ENCODE data around the gene NCF4. TPM values are rescaled to one million over a fixed set of nuclear protein-coding genes. Genes with fewer than 3 reads are reported as not detected.

NCF4 gene
- total and polyA plus RNA-seq, 4 donors: 14.1 to 113 (median 40.0) TPM

GRCh38 chr22:36902143-36902926 lies 41.5 kb downstream of the NCF4 start:
- H3K36me3 ChIP-seq (ENCODE audit: control insufficient read depth in 4 of 4, insufficient read depth in 4 of 4, low read length in 4 of 4): no peaks in the 10 kb centered on the region
- 60 to 69% methylated on average over 8 of the region's 8 CpGs for WGBS, 2 donors
- no peak overlapping the region for H3K27ac ChIP-seq (ENCODE audit: low read depth in 1 of 2, low read length in 1 of 2)
- H3K9me3 ChIP-seq (ENCODE audit: control insufficient read depth in 4 of 4, insufficient read depth in 3 of 4, low read length in 3 of 4): peaks cover 0 to 13% (median 2%) of the 10 kb centered on the region in 4 donors
- peaks cover 0 to 1% (median 0%) of the 10 kb centered on the region in 5 donors for H3K4me1 ChIP-seq (ENCODE audit: control insufficient read depth in 5 of 5, insufficient read depth in 5 of 5, low read length in 5 of 5)
- no peak overlapping the region for H3K9ac ChIP-seq (ENCODE audit: insufficient read depth in 1 of 2, low read length in 2 of 2)
- no peak for DNase-seq
- TF ChIP-seq CTCF (IDR thresholded peaks at IDR 0.05; ENCODE audit: control extremely low read depth, extremely low read depth): no peak
- no peak overlapping the region for H3K4me3 ChIP-seq
- H3K27me3 ChIP-seq (ENCODE audit: control insufficient read depth in 3 of 3, insufficient read depth in 3 of 3, low read length in 2 of 3): no peaks in the 10 kb centered on the region
- no peak for ATAC-seq (ENCODE audit: insufficient read depth, low FRiP score)

DNA sequence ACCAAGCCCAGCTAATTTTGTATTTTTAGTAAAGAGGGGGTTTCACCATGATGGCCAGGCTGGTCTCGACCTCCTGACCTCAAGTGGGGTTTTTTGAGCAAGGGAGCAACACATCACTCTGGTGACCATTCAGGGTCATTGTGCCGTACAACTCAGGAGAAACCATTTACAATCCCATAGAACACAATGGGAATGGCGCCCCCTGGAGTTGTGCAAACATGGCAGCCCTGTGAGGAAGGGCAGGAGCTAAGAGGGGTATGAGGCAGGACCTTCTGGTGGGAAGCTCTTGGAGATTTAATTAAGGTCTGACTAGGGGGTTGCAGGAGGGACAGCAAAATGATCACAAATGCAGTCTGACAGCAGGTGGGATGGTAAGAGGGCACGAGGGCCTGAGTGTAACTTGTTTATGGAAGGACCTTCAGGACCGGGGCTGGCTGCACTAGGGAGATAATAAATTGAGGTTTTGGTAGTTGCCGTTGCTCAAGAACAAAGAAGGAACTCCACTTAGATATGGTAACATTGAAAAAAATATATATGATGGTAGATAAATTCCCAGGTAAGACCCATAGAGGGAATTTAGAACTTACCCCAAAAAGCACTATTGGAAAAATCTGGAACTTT lies 43.6 kb downstream of the NCF4 start:
- H3K4me1 ChIP-seq (ENCODE audit: control insufficient read depth in 5 of 5, insufficient read depth in 5 of 5, low read length in 5 of 5): peaks cover 0 to 1% (median 0%) of the 10 kb centered on the region in 5 donors
- H3K36me3 ChIP-seq (ENCODE audit: control insufficient read depth in 4 of 4, insufficient read depth in 4 of 4, low read length in 4 of 4): no peaks in the 10 kb centered on the region
- H3K4me3 ChIP-seq: no peak overlapping the region
- 61 to 76% methylated on average over 6 of the region's 6 CpGs for WGBS, 2 donors
- ATAC-seq (ENCODE audit: insufficient read depth, low FRiP score) (no peak), DNase-seq (no peak)
- TF ChIP-seq CTCF (IDR thresholded peaks at IDR 0.05; ENCODE audit: control extremely low read depth, extremely low read depth): no peak
- H3K9ac ChIP-seq (ENCODE audit: insufficient read depth in 1 of 2, low read length in 2 of 2): no peak overlapping the region
- peaks cover 0 to 9% (median 2%) of the 10 kb centered on the region in 4 donors for H3K9me3 ChIP-seq (ENCODE audit: control insufficient read depth in 4 of 4, insufficient read depth in 3 of 4, low read length in 3 of 4)
- H3K27ac ChIP-seq (ENCODE audit: low read depth in 1 of 2, low read length in 1 of 2): no peak overlapping the region
- H3K27me3 ChIP-seq (ENCODE audit: control insufficient read depth in 3 of 3, insufficient read depth in 3 of 3, low read length in 2 of 3): peaks cover 0 to 2% (median 0%) of the 10 kb centered on the region in 3 donors

- H3K9me3 ChIP-seq (ENCODE audit: control insufficient read depth in 4 of 4, insufficient read depth in 3 of 4, low read length in 3 of 4): no peaks in the 10 kb centered on the region
- H3K9ac ChIP-seq (ENCODE audit: insufficient read depth in 1 of 2, low read length in 2 of 2): no peak overlapping the region
- no peaks in the 10 kb centered on the region for H3K36me3 ChIP-seq (ENCODE audit: control insufficient read depth in 4 of 4, insufficient read depth in 4 of 4, low read length in 4 of 4)
- no peak overlapping the region for H3K4me3 ChIP-seq
- ATAC-seq (ENCODE audit: insufficient read depth, low FRiP score) (no peak), DNase-seq (no peak)
- peaks cover 0 to 5% (median 0%) of the 10 kb centered on the region in 5 donors for H3K4me1 ChIP-seq (ENCODE audit: control insufficient read depth in 5 of 5, insufficient read depth in 5 of 5, low read length in 5 of 5)
- no peak overlapping the region for H3K27ac ChIP-seq (ENCODE audit: low read depth in 1 of 2, low read length in 1 of 2)
- 86 to 90% methylated on average over 7 of the region's 7 CpGs for WGBS, 2 donors
- peaks cover 0 to 2% (median 0%) of the 10 kb centered on the region in 3 donors for H3K27me3 ChIP-seq (ENCODE audit: control insufficient read depth in 3 of 3, insufficient read depth in 3 of 3, low read length in 2 of 3)
- TF ChIP-seq CTCF (IDR thresholded peaks at IDR 0.05; ENCODE audit: control extremely low read depth, extremely low read depth): no peak
These were observed 46.7 kb downstream of the NCF4 start for GRCh38 chr22:36907253-36908195.
